Lower leg skin (tissue), 3 donors: ENCODE data around the gene GABPB2.

ENCODE experiments used
- CTCF ChIP-seq, 3 donors: fragments of 450-650 bp; IDR thresholded peaks; one replicate each; pipeline ENCODE4 v1.5.1; 2016; ENCODE audit warnings: antibody characterized with exemption in 3 of 3, mild to moderate bottlenecking in 3 of 3, moderate library complexity in 2 of 3
- POLR2A ChIP-seq, 2 donors: fragments of 450-650 bp; IDR thresholded peaks; one replicate each; pipeline ENCODE4 v1.6.1; 2016 to 2017; ENCODE audit warnings: antibody characterized with exemption in 2 of 2, mild to moderate bottlenecking in 1 of 2, moderate library complexity in 1 of 2

- no peak for TF ChIP-seq CTCF (IDR thresholded peaks at IDR 0.05)
- no peak for TF ChIP-seq POLR2A (IDR thresholded peaks at IDR 0.05)
Measured at GRCh38 chr1:151157067-151157531, 86.5 kb downstream of the GABPB2 start.
